Left kidney (tissue), 8 donors: ENCODE measurements around the gene AMMECR1. TPM values are rescaled to one million over a fixed set of nuclear protein-coding genes. Genes with fewer than 3 reads are reported as not detected.
"Not testable (repeated sequence)": the region's sequence is repeated elsewhere in the genome, so short reads cannot be mapped to it uniquely, and the experiment has no call there.

ENCODE experiments used
- DNase-seq: peaks from one replicate; pipeline ENCODE4 v3.0.0-alpha.2; 2013
- long read RNA-seq, 8 donors: transcript quantifications; one replicate each; lab custom pipeline, GENCODE V29; 2026
- polyA plus RNA-seq: library from polyadenylated mRNA; unstranded; fragments of 120-200 nt; gene quantifications from one replicate; pipeline ENCODE4 v1.2.1, GENCODE V29; 2013; ENCODE audit not compliant: insufficient read length

AMMECR1 gene
- polyA plus RNA-seq = 21.0 TPM
- long read RNA-seq, donor 1, full-length matches to known transcripts = 6 of 6 reads
- long read RNA-seq, donor 1, partial matches to known transcripts = 0 of 6 reads
- long read RNA-seq, donor 1, other reads (novel, unspliced or antisense) = 0 of 6 reads
- long read RNA-seq, donor 2, full-length matches to known transcripts = 4 of 4 reads
- long read RNA-seq, donor 2, partial matches to known transcripts = 0 of 4 reads
- long read RNA-seq, donor 2, other reads (novel, unspliced or antisense) = 0 of 4 reads
- long read RNA-seq, donor 3, full-length matches to known transcripts = 2 of 2 reads
- long read RNA-seq, donor 3, partial matches to known transcripts = 0 of 2 reads
- long read RNA-seq, donor 3, other reads (novel, unspliced or antisense) = 0 of 2 reads
- long read RNA-seq, donor 4 = 0 reads
- long read RNA-seq, donor 5, full-length matches to known transcripts = 3 of 3 reads
- long read RNA-seq, donor 5, partial matches to known transcripts = 0 of 3 reads
- long read RNA-seq, donor 5, other reads (novel, unspliced or antisense) = 0 of 3 reads
- long read RNA-seq, donor 6, full-length matches to known transcripts = 2 of 2 reads
- long read RNA-seq, donor 6, partial matches to known transcripts = 0 of 2 reads
- long read RNA-seq, donor 6, other reads (novel, unspliced or antisense) = 0 of 2 reads
- long read RNA-seq, donor 7, full-length matches to known transcripts = 10 of 10 reads
- long read RNA-seq, donor 7, partial matches to known transcripts = 0 of 10 reads
- long read RNA-seq, donor 7, other reads (novel, unspliced or antisense) = 0 of 10 reads
- long read RNA-seq, donor 8, full-length matches to known transcripts = 1 of 1 reads
- long read RNA-seq, donor 8, partial matches to known transcripts = 0 of 1 reads
- long read RNA-seq, donor 8, other reads (novel, unspliced or antisense) = 0 of 1 reads

DNA sequence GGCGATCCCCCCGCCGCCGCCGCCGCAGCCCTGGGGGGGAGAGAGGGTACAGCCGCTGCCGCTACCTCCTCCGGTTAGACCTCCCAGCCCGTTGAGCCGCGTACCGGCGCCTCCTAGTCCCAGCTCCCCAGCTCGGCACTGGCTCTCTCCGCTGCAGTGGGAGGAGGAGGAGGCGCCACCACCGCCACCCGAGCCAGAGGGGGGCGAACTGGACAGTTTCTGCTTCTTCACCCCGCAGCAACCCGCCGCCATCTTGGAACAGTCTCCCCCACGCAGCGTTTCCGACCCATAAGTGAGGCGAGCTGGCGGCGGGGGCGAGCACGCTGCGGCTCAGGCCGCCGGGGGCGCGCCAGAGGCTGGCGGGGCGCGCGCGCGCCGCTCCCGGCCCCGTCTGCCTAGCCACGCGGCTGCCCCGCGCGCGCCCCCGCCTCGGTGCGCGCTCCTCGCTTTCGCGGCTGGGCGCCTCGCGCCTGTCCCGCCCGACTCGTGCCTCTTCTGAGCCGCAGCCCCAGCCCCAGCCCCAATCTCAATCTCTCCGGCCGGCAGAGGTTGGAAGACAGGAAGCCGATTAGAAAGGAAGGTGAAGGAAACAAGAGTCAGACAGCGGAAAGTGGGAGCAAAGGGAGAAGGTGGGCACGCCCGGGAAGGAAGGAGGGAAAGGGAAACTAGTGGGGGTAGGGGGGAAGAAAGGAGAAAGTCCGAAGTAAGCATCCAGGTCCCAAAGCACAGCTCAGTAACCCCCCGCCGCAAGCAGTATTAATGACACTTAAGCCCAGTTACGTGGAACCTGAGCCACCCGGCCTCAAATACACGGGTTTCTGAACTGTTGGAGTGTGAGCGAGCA, at the start of gene AMMECR1:
TSS of gene AMMECR1 (minus strand) at position 266 of the 844 bp plus-strand sequence. CDS start at position 252, 14 bp downstream.
- DNase-seq = peak; percentile 71

DNA sequence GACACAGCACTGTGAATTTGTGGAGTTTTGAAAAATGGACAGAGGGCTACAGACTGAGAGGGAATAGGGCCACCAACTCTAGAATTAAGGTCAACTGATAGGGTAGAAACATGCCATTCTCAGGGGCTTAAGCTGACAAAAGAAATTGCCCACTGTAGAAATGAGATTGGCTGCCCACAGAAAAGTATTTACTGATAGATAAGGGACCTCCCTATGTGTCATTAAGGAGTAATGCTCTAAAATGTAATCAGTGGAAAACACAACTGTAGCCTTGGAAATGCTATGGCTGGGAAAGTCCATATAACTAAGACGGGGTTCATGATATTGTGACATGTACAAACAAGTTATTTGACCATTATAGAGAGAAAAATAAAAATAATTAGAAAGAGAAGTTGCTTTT, 45.4 kb upstream of the AMMECR1 start:
- DNase-seq = no peak

DNA sequence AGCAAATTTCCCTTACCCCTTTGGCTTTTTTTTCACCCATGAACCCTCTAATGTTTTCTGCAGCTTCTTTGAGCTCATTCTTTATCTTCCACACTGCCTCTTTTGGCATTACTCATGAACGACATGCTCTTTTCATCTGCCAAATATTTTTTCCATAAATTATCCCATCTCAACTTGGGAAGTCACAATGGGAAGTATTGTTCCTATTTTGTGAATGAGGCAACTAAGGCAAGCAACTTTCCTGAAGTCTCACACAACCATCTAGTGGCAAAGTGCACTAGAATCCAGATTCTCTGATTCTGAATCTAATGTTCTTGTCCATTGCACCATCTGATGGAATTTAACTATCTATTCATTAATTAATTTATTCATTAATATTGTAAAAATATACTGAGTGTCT, 41.4 kb upstream of the AMMECR1 start:
- DNase-seq = no peak

DNA sequence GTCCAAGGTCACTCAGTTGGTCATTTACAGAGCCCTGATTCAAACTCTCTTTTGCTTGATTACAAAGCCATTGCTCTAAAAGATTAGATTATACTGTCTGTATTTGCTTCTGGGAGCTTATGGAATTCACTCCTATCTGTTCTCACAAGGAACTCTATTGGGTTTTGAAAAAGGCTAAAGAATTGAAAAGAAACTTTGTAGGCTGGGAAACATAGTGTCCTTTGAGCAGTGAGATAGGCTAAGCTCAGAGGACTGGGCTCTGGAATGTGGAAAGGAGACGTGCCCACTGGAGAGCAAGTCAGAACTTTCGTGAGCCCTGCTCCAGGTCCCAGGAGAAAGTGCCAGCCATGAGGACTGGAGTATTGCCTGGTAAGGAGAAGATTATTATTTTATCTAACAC, 40.7 kb upstream of the AMMECR1 start, which contains the start of gene RTL9:
TSS of gene RTL9 (plus strand) at position 301 of the 400 bp plus-strand sequence. CDS start 91,770 bp downstream, outside the sequence.
- DNase-seq = no peak

DNA sequence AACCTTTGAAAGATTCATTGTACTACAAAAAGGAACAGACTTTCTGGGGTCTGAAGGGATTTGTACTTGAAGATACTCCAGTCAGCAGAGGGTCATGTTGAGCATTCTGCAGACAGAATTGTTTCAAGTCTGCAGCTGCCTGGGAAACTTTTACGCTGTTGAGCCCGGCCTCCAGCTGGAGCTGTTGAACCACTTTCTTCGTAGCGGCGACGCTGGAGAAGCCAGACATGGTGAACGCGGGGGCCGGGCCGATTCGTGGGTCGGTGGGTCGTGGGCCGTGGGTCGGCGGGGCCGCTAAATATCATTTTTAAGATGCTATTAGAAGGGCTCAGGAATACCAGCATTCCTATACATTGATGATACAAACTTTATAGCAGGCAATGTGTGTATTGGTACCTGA, 28.8 kb upstream of the AMMECR1 start:
- DNase-seq = no peak

DNA sequence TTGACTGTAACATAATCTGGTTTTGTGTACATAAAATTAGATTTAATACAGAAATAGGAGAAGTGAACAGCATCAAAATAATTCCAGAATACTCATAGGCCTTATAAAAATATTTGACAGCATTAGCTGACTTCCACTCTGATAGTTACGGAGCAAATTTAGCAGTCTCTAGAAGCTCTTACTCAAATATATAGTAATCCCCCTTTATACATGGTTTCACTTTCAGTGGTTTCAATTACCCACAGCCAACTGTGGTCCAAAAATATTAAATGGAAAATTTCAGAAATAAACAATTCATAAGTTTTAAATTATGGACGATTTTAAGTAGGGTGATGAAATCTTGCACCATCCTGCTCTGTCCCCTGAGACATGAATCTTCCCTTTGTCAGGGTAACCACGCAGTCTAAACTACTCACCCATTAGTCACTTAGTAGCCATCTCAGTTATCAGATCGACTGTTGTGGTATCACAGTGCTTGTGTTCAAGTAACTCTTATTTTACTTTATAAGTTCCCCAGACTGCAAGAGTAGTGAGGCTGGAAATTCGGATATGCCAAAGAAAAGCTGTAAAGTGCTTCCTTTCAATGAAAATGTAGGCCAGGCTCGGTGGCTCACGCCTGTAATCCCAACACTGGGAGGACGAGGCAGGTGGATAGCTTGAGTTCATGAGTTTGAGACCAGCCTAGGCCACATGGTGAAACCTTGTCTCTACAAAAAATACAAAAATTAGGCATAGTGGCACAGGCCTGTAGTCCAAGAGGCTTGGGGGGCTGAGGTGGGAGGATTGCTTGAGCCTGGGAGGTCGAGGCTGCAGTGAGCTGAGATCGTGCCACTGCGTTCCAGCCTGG, 23.5 kb upstream of the AMMECR1 start:
- no peak for DNase-seq

DNA sequence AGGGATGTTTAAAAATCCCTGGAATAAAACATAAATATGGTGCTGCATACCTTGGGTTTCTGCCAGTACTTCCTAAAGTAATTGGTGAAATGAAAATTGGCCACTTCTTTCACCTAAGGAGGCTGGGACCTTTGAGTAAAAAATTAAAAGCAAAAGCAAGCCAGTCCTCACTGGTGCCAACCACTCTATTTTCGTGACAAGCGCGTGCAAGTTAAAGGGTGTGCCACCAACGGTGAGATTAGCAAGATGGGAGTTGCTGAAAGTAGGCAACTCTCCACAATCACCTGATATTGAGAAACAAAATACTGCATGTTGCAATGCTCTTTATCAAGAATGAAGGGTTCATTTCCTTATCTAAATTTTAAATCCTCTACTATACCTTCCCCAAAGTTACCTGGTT, 21.1 kb upstream of the AMMECR1 start:
- DNase-seq = no peak

DNA sequence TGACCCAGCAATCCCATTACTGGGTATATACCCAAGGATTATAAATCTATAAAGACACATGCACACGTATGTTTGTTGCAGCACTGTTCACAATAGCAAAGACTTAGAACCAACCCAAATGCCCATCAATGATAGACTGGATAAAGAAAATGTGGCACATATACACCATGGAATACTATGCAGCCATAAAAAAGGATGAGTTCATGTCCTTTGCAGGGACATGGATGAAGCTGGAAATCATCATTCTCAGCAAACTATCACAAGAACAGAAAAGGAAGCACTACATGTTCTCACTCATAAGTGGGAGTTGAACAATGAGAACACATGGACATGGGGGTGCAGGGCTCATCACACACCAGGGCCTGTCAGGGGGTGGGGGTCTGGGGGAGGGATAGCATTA, 15.6 kb upstream of the AMMECR1 start:
- DNase-seq = not testable (repeated sequence)

DNA sequence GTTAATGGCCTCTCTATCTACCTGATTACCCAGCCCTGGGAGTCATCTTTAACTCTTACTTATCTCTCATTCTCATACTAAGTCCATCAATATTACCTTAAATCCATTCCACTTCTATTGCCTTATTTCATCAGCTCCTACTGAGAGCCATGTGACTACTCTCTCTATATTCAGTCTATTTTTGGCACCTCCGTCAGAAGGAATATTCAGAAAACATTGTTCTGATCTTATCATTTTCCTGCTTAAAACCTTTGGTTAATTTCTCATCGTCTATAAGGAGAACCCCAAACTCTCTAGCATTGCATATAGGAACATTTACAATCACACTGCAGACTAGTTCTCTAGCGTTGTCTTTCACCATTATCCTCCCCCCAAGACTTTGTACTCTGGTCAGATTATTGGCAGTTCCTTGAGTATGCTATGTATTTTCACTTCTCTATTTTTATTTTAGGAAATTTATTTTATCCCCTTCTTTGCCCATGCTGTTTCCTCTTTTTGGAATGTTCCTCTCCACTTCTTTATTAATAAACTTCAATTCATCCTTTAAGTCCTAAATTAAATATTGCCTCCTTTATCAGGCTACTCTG, 13.7 kb upstream of the AMMECR1 start:
- no peak for DNase-seq

DNA sequence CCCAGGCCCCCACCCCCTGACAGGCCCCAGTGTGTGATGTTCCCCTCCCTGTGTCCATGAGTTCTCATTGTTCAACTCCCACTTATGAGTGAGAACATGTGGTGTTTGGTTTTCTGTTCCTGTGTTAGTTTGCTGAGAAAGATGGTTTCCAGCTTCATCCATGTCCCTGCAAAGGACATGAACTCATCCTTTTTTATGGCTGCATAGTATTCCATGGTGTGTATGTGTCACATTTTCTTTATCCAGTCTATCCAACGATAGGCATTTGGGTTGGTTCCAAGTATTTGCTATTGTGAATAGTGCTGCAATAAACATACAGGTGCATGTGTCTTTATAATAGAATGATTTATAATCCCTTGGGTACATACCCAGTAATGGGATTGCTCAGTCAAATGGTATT, 10.7 kb upstream of the AMMECR1 start:
- not testable (repeated sequence) for DNase-seq

DNA sequence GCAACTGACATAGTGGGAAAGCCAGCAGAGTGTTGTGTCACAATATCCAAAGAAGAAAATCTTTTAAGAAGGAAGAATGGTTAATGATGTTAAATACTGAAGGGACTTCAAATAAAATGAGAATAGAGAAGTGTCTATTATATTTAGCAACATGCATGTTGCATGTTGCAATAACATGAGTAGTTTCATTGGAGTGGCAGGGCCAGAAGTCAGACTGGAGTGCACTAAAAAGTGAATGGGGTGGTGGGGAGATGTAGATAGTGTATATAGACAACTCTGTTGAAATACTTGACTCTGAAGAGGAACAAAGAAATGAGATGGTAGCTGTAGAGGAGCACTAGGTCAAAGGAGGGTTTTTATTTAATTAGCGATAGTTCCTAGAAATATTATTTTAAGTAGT, 9.5 kb upstream of the AMMECR1 start:
- no peak for DNase-seq

DNA sequence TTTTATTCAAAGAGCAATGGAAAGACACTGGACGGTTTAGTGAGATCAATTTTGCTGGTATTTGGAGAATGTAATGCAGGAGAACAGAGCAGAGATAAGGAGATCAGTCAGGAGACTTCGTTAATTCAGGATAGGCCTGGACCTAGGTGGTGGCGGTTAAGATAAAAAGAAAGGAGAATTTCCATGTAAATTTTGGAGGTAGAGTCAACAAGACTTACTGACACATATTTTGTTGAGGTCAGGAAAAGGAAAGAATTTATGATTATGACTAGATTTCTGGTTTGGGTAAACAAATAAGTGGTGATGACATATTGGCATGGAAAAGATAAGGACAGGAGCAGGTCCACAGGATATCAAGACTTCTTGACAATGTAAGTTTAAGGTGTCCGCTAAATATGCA, 8.8 kb upstream of the AMMECR1 start:
- no peak for DNase-seq

DNA sequence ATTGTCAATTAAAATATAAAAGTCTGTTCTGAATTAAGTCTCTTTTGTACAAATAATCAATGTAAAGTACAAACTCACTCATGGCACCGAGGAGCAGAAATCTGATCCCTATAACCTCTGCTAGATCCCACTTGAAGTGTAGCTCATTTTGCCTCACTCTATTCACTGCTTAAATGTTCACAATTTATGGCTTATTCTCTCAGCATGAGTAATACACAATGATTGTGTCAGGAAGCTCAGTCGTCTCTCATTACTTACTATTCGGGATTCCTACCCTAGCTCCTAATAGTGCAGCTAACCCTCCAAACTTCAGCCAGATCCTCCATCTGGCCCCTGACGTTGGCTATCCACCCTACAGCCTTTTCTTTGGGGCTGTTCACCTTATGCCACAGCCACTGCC, 4.7 kb upstream of the AMMECR1 start:
- DNase-seq = no peak

DNA sequence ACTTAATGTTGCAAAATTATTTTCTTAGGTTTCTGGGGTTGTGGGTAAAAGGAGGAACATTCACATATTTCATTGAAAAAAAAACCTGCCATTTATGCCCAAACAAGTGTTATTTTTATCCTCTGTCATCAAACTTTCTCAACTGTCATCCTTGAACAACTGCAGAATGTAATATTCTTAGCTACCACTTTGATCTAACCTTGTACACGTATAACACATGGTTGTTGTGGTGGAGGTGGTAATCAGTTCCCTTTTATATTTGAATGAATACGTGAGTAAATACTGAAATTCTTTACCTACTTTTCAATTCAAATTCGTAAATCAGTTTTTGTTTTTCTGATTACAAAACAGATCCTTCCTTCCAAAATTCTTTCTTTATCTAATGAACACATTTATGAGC, 3.8 kb upstream of the AMMECR1 start:
- no peak for DNase-seq

DNA sequence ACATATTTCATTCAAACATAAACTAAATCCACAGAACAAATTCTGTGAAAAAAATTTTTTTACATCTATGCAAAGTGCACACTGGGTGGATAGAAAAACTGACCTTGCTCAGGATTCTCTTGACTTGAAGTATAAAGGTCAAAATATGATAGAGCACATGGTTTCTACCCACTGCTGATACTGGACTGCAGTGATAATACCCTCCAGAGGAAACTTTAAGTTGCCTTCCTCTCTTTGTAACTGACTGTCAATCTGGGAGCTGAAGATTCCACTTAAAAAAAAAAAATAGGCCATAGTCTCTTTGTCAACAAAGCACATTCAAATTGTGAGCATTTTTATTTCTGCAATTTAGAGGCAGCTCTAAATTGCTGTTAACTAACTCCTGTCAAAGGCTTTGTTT, 3.2 kb upstream of the AMMECR1 start:
- no peak for DNase-seq

DNA sequence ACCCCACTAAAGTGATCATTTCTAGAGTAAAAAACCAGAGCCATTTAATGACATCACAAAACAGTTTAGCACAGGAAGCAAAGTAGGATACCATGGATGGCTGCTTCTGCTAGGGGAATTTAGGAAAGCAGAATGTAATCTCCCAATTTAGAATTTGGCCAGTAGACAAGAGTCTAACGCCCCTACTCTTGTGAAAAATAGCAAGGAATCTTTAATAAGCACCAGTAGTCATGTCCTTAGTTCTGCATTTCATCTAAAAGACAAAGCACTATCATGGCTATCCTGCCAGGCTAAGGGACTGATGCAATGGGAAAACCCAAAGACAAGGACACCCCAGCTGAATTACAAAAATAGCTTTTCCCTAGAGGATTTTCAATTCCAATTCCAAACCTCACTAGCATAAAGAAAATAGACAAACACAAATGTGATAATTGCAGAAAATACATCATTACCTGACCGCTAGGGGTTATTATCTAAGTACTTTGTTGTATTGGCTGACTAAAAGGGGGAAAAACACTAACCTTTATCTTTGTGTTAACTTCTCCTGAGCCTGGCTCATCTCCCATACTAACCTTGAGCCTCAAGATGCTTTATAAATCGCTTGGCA, 2.6 kb upstream of the AMMECR1 start:
- no peak for DNase-seq

DNA sequence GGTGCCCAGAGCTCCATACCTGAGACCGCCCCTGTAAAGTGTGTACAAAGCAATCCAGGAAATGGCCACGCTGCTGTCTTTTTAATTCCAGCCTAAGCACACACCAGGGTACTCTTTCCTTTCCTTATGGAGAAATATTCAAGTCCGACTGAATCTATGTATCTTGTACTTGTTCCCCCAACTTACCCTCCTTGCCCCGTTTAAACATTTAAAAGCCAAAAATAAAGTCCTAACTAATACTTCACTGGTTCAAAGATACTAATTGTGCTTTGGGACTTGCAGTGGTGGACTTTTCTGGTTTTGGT, 731 bp upstream of the AMMECR1 start:
- no peak for DNase-seq

DNA sequence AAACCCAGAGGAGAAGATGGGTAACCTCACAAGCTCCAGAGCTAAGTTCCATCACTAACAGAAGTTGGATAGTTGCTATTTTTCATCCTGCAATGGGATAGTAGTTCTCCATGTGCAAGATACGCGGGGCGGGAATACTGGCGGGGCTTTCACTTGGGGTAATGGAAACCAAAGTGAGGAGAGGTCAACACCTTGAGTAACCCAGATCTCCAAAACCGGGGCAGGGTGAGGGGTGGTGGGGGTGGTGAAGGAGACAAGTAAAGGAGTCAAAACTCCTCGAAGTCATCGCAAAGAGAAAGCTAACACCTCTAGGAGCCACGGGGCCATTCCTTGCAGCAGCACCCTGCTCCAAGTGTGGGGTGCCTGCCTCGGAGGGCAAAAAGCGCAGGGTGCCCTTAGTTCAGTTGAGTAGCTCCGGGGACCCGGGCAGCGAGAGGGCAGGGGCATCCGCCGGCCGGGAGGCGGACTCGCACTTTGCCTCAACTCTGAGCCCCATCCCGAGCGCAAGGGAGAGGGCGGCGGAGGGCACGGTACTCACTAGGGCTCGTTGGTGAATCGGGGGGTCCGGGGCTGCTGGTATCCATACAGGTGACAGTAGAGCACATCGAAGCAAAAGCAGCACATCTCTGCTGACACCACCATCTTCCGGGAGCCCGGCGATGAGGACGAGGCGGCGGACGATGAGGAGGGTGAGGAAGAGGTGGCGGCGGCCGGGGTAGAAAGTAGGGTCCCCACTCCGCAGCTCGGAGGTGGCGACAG, 645 bp downstream of the AMMECR1 start:
- no peak for DNase-seq

DNA sequence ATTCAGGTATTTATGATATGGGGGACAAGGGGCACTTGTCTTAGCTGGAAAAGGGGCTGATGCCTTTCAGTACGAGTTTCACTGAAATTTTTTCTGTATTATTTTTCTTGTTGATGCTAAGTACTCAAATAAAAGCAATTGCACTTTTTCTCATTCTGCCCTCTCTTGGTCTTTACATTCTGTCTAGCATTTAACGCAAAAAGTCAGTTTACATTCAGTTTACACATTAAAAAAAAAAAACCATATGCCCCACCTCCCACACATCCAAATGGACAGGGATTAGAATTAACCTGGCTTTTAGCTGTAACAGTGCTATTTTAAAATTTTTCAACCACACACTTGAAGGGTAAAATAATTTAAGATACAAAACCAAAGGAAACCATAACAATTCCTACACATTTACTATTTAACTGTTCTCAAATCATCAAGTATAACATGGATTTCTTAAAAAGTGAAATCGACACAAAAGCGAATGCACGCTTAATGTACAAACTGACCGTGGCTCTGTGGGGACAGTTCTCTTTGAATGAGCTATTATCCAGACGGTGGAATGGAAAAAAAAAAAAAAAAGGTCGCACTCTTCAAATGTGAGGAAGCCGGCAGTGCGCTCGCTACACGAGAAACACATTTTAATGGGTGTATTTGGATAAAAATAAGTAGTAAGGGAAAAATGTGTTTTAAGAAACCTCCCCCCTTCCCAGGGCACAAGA, 1.4 kb downstream of the AMMECR1 start:
- DNase-seq = no peak
